HCT116 (cell line): ENCODE results near the gene ARHGEF17. TPM values are rescaled to one million over a fixed set of nuclear protein-coding genes. Genes with fewer than 3 reads are reported as not detected.

Experiments used
- ATAC-seq: fragments of 200-7000 bp; cut with Tn5 transposase; 2 replicates; pipeline ENCODE4 v1.9.1; 2020; ENCODE audit warnings: mild to moderate bottlenecking, moderate library complexity
- BruUV-seq: library from RNA; stranded (reverse); fragments of 400-500 nt; replicated peaks from 2 replicates; lab custom pipeline; 2021; lab: Mats Ljungman, UMichigan
- CTCF ChIA-PET: fragments of 300-600 bp; sonication (Branson Sonifier 250); formaldehyde crosslinking; loops from one replicate; lab custom pipeline; 2021; ENCODE audit warnings: antibody characterized with exemption; lab: Charles Lee
- POLR2A ChIA-PET: fragments of 300-600, 350-600 bp; sonication (Branson Sonifier 250); formaldehyde crosslinking; loops from one replicate; lab custom pipeline; 2021; ENCODE audit warnings: antibody characterized with exemption; lab: Charles Lee
- RAD21 ChIA-PET, 2 experiments: fragments of 300-600 bp; sonication (Branson Sonifier 250); formaldehyde crosslinking; loops; one replicate each; lab custom pipeline; 2023; ENCODE audit warnings: low total read pairs in 2 of 2; ENCODE audit not compliant: uncharacterized antibody in 2 of 2, unreplicated experiment in 2 of 2, low non-redundant PET in 1 of 2; lab: Charles Lee
- DNase-seq: peaks from one replicate; pipeline ENCODE4 v3.0.0-alpha.2; 2010; ENCODE audit warnings: low read depth, low spot score
- H2AFZ ChIP-seq: fragments of 200-600 bp; shearing (Covaris generic), sonication (generic); 2 replicates; pipeline ENCODE4 v1.6.1; 2017; ENCODE audit warnings: low read depth, mixed run types, mixed read lengths, antibody characterized with exemption, low read length; ENCODE audit not compliant: poor library complexity, severe bottlenecking
- H3K27ac ChIP-seq: 2 replicates; pipeline ENCODE4 v1.5.1; 2012; ENCODE audit warnings: low read depth, low read length
- H3K27me3 ChIP-seq: fragments of 200-600 bp; sonication (generic); 2 replicates; pipeline ENCODE4 v1.6.1; 2016; ENCODE audit warnings: mixed run types, low read length, mixed read lengths; ENCODE audit not compliant: insufficient read depth
- H3K36me3 ChIP-seq, 2 experiments: fragments of 200-500 bp in 1 of 2; fragments of 200-600 bp in 1 of 2; sonication (Bioruptor generic) in 1 of 2; sonication (generic) in 1 of 2; 2 replicates each; pipeline versions ENCODE4 v1.5.1 to v1.6.1; 2014 to 2016; ENCODE audit warnings: low read length in 2 of 2, inconsistent platforms in 1 of 2, mixed read lengths in 1 of 2, mixed run types in 1 of 2; ENCODE audit not compliant: insufficient read depth in 2 of 2, control insufficient read depth in 1 of 2
- H3K4me1 ChIP-seq, 2 experiments: fragments of 200-600 bp in 1 of 2; sonication (generic) in 1 of 2; 2 replicates each; pipeline versions ENCODE4 v1.5.1 to v1.6.1; 2012 to 2017; ENCODE audit warnings: low read length in 2 of 2, inconsistent platforms in 1 of 2, mild to moderate bottlenecking in 1 of 2, mixed read lengths in 1 of 2, mixed run types in 1 of 2, moderate library complexity in 1 of 2; ENCODE audit not compliant: insufficient read depth in 2 of 2, control insufficient read depth in 1 of 2
- H3K4me2 ChIP-seq: fragments of 200-600 bp; sonication (generic); 2 replicates; pipeline ENCODE4 v1.6.1; 2017; ENCODE audit warnings: mixed run types, low read length, mixed read lengths
- H3K4me3 ChIP-seq, 2 experiments: fragments of 200-600 bp in 1 of 2; sonication (generic) in 1 of 2; replicated peaks in 1 of 2; 2 replicates each; pipeline ENCODE4 v1.5.1; 2011 to 2016; ENCODE audit warnings: low read length in 2 of 2, control low read depth in 1 of 2, low read depth in 1 of 2, mild to moderate bottlenecking in 1 of 2, mixed read lengths in 1 of 2, mixed run types in 1 of 2
- H3K79me2 ChIP-seq: fragments of 200-600 bp; sonication (generic); 2 replicates; pipeline ENCODE4 v1.6.1; 2017; ENCODE audit warnings: mild to moderate bottlenecking, mixed run types, low read length, moderate library complexity, mixed read lengths; ENCODE audit not compliant: insufficient read depth
- H3K9ac ChIP-seq: fragments of 200-600 bp; sonication (generic); 2 replicates; pipeline ENCODE4 v1.6.1; 2016; ENCODE audit warnings: low read length, mixed read lengths
- H3K9me2 ChIP-seq: fragments of 200-600 bp; sonication (generic), shearing (Covaris generic); 2 replicates; pipeline ENCODE4 v1.6.1; 2017; ENCODE audit warnings: mixed run types, mild to moderate bottlenecking, moderate library complexity; ENCODE audit not compliant: insufficient read depth
- H3K9me3 ChIP-seq, 2 experiments: fragments of 200-500 bp in 1 of 2; fragments of 200-600 bp in 1 of 2; sonication (Bioruptor generic) in 1 of 2; sonication (generic) in 1 of 2; 2 replicates each; pipeline ENCODE4 v1.6.1; 2014 to 2017; ENCODE audit warnings: low read length in 2 of 2, mixed read lengths in 2 of 2, inconsistent platforms in 1 of 2, low read depth in 1 of 2, mild to moderate bottlenecking in 1 of 2, mixed run types in 1 of 2, moderate library complexity in 1 of 2; ENCODE audit not compliant: control insufficient read depth in 1 of 2, insufficient read depth in 1 of 2
- H4K20me1 ChIP-seq: fragments of 200-600 bp; sonication (generic), shearing (Covaris generic); 2 replicates; pipeline ENCODE4 v1.6.1; 2017; ENCODE audit warnings: mixed run types, mild to moderate bottlenecking, moderate library complexity; ENCODE audit not compliant: insufficient read depth
- CEBPB ChIP-seq: IDR thresholded peaks from 2 replicates; pipeline ENCODE4 v1.6.1; 2012; ENCODE audit warnings: low read depth
- ELF1 ChIP-seq: IDR thresholded peaks from 2 replicates; pipeline ENCODE4 v1.6.1; 2012; ENCODE audit warnings: low read depth, borderline replicate concordance
- EZH2 ChIP-seq: fragments of 200-600 bp; sonication (generic); IDR thresholded peaks from 2 replicates; pipeline ENCODE4 v1.6.1; 2017; ENCODE audit warnings: antibody characterized with exemption, mixed run types
- EZH2phosphoT487 ChIP-seq: fragments of 200-600 bp; IDR thresholded peaks from 2 replicates; pipeline ENCODE4 v1.6.1; 2018; ENCODE audit warnings: antibody characterized with exemption, borderline replicate concordance
- FOSL1 ChIP-seq: IDR thresholded peaks from 2 replicates; pipeline ENCODE4 v1.6.1; 2012; ENCODE audit warnings: low read depth
- POLR2AphosphoS5 ChIP-seq: IDR thresholded peaks from 2 replicates; pipeline ENCODE4 v1.6.1; 2011; ENCODE audit warnings: mild to moderate bottlenecking, low read depth, low read length, moderate library complexity
- RAD21 ChIP-seq: IDR thresholded peaks from 2 replicates; pipeline ENCODE4 v1.6.1; 2012; ENCODE audit warnings: low read depth, mild to moderate bottlenecking
- intact Hi-C: fragments of 100-400 bp; cut with micrococcal nuclease; formaldehyde crosslinking; loops from 2 replicates; pipeline ENCODE4 v1.10.0; 2022
- total RNA-seq: library from RNA; stranded (reverse); gene quantifications from one replicate; pipeline ENCODE4 v1.2.1, GENCODE V29; 2021; ENCODE audit not compliant: unreplicated experiment
- TF ChIP-seq, protein P1 (sequence below), 3 experiments: fragments of 200-600 bp in 1 of 3; sonication (generic) in 1 of 3; IDR thresholded peaks in 2 of 3; conservative IDR thresholded peaks in 1 of 3; 2 replicates each; pipeline ENCODE4 v1.5.1; 2012 to 2017; ENCODE audit warnings: low read depth in 2 of 3, low read length in 2 of 3, antibody characterized with exemption in 1 of 3, borderline replicate concordance in 1 of 3, control low read depth in 1 of 3, mild to moderate bottlenecking in 1 of 3, mixed read lengths in 1 of 3, mixed run types in 1 of 3, moderate library complexity in 1 of 3; ENCODE audit not compliant: insufficient read depth in 1 of 3

Gene ARHGEF17
- total RNA-seq, 1 experiment from 2014 or later = 18.2 TPM

DNA sequence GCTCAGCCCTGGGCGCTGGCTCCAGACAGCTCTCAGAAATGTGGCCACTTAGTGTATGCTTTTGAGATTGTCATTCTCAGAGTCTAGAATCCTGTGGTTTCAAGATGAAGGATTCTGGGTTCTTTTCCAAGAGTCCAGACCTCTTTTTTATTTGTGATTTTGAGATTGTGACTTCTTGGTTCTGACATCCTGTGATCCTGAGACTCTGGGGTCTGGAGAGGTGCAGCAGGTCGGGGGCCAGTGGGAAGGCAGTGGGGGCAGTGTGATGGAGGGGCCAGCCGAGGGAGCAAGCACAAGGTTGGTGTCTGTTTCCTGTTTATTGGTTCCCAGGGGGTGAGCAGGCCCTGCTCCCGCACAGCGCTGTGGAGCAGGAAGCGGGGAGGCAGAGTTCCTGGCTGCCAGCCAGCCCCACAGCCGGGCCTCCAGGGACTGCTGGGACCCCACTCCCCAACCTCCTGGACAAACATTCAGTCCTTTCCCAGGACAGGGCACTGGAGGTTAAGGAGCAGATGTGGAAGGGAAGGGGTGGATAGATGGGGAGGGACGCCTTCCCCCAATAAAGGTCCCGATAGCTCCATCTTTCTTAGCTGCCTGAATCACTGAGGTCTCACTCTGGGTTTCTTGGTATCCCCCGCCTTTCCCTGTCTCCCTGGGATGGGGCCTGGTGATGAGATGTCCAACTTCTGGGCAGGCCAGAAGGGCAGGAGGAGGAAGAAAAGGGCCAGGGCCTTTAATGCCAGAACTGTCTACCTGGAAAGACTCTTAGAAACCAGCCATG, 13.7 kb downstream of the ARHGEF17 start:
- TF ChIP-seq RAD21 (no peak), CEBPB (no peak), FOSL1 (no peak), EZH2phosphoT487 (no peak), EZH2 (no peak), POLR2AphosphoS5 (no peak), ELF1 (no peak)
- TF ChIP-seq, protein P1, sequence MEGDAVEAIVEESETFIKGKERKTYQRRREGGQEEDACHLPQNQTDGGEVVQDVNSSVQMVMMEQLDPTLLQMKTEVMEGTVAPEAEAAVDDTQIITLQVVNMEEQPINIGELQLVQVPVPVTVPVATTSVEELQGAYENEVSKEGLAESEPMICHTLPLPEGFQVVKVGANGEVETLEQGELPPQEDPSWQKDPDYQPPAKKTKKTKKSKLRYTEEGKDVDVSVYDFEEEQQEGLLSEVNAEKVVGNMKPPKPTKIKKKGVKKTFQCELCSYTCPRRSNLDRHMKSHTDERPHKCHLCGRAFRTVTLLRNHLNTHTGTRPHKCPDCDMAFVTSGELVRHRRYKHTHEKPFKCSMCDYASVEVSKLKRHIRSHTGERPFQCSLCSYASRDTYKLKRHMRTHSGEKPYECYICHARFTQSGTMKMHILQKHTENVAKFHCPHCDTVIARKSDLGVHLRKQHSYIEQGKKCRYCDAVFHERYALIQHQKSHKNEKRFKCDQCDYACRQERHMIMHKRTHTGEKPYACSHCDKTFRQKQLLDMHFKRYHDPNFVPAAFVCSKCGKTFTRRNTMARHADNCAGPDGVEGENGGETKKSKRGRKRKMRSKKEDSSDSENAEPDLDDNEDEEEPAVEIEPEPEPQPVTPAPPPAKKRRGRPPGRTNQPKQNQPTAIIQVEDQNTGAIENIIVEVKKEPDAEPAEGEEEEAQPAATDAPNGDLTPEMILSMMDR (IDR thresholded peaks at IDR 0.05 in 2 of 3, conservative IDR thresholded peaks at IDR 0.05 in 1 of 3; ENCODE audit: borderline replicate concordance in 1 of 3, insufficient read depth in 1 of 3, low read depth in 2 of 3, low read length in 2 of 3) = no peak
- TF ChIP-seq, all 23 proteins: peak for 0
- Histone ChIP-seq H3K36me3 (no peaks in the 10 kb centered on the region), H3K4me3 (no peak overlapping the region), H3K9me2 (no peaks in the 10 kb centered on the region), H2AFZ (no peak overlapping the region), H3K9me3 (no peaks in the 10 kb centered on the region), H3K27ac (no peak overlapping the region), H4K20me1 (no peaks in the 10 kb centered on the region), H3K4me1 (peaks cover 32 to 41% of the 10 kb centered on the region in 2 experiments), H3K4me2 (no peak overlapping the region), H3K79me2 (no peaks in the 10 kb centered on the region), H3K9ac (no peak overlapping the region), H3K27me3 (no peaks in the 10 kb centered on the region)
- ChIA-PET POLR2A (no interaction called here), RAD21 (no interaction called here), CTCF (interaction anchor here (1.4 to 1.9 kb wide), 2 partner anchors 9 to 14 kb away, joined by 3 to 7 read pairs; no protein-coding TSS in a partner anchor)
- ATAC-seq (no peak), DNase-seq (no peak)
- intact Hi-C loops = no loop called here
- no TSS peak for BruUV-seq
